HL-60 (cell line): ENCODE results near the gene SPEN.

Source experiments
- DNase-seq, 2 experiments: peaks; one replicate each; pipeline ENCODE4 v3.0.0-alpha.2; 2010 to 2020; ENCODE audit warnings: low read depth in 1 of 2, low spot score in 1 of 2
- H3K27ac ChIP-seq: fragments of 250-450 bp; sonication (Bioruptor Pico); replicated peaks from 2 replicates; pipeline ENCODE4 v1.5.1; 2020; ENCODE audit warnings: mild to moderate bottlenecking, moderate library complexity
- H3K27me3 ChIP-seq: fragments of 250-450 bp; sonication (Bioruptor Pico); 2 replicates; pipeline ENCODE4 v1.5.1; 2021; ENCODE audit warnings: mild to moderate bottlenecking, moderate library complexity; ENCODE audit not compliant: insufficient read depth, poor library complexity, severe bottlenecking
- H3K4me3 ChIP-seq: replicated peaks from 2 replicates; pipeline ENCODE4 v1.5.1; 2011; ENCODE audit warnings: mild to moderate bottlenecking, control low read depth, low read length; ENCODE audit not compliant: insufficient read depth
- CTCF ChIP-seq: IDR thresholded peaks from one replicate; pipeline ENCODE4 v1.5.1; 2011; ENCODE audit warnings: low read length, control low read depth, inconsistent platforms; ENCODE audit not compliant: insufficient read depth
- GABPA ChIP-seq: IDR thresholded peaks from 2 replicates; pipeline ENCODE4 v1.6.1; 2012; ENCODE audit warnings: low read depth
- POLR2AphosphoS5 ChIP-seq: IDR thresholded peaks from 2 replicates; pipeline ENCODE4 v1.6.1; 2012; ENCODE audit warnings: low read depth
- REST ChIP-seq: IDR thresholded peaks from 2 replicates; pipeline ENCODE4 v1.6.1; 2012; ENCODE audit warnings: low read depth; ENCODE audit not compliant: insufficient replicate concordance
- SPI1 ChIP-seq: IDR thresholded peaks from 2 replicates; pipeline ENCODE4 v1.6.1; 2012; ENCODE audit warnings: low read depth, mild to moderate bottlenecking, borderline replicate concordance

The SPEN gene

GRCh38 chr1:15957221-15958095 lies 110.0 kb downstream of the SPEN start:
- no peak for DNase-seq
- H3K27ac ChIP-seq = no peak overlapping the region
- TF ChIP-seq POLR2AphosphoS5 (no peak), CTCF (no peak), REST (no peak), SPI1 (no peak), GABPA (no peak)

GRCh38 chr1:15958111-15958510 lies 110.6 kb downstream of the SPEN start:
- TF ChIP-seq POLR2AphosphoS5 (no peak), CTCF (no peak), SPI1 (no peak), REST (no peak), GABPA (no peak)
- DNase-seq = no peak
- Histone ChIP-seq H3K27me3 (no peaks in the 10 kb centered on the region), H3K27ac (no peak overlapping the region), H3K4me3 (no peak overlapping the region)

More at GRCh38 chr1:15957221-15958095, 110.0 kb downstream of the SPEN start:
- Histone ChIP-seq H3K27me3 (no peaks in the 10 kb centered on the region), H3K4me3 (no peak overlapping the region)

GRCh38 chr1:15958793-15959192 lies 111.3 kb downstream of the SPEN start:
- no peak overlapping the region for H3K27ac ChIP-seq
- TF ChIP-seq REST (no peak), SPI1 (no peak), CTCF (no peak), POLR2AphosphoS5 (no peak), GABPA (no peak)
- no peak for DNase-seq

More at GRCh38 chr1:15958793-15959192, 111.3 kb downstream of the SPEN start:
- no peaks in the 10 kb centered on the region for H3K27me3 ChIP-seq
- no peak overlapping the region for H3K4me3 ChIP-seq
